OCI-LY7 (cell line): ENCODE measurements around the gene MRFAP1L1.

Experiments used
- EZH2phosphoT487 ChIP-seq: fragments of 200-600 bp; sonication (generic); IDR thresholded peaks from 2 replicates; pipeline ENCODE4 v1.6.1; 2018; ENCODE audit warnings: low read depth, borderline replicate concordance, mild to moderate bottlenecking, mixed run types, antibody characterized with exemption, low read length, moderate library complexity, mixed read lengths
- TF ChIP-seq, protein P1 (sequence below): fragments of 200-600 bp; sonication (generic); conservative IDR thresholded peaks from 2 replicates; pipeline ENCODE4 v1.5.1; 2014; ENCODE audit warnings: mild to moderate bottlenecking, antibody characterized with exemption, low read length, moderate library complexity, mixed read lengths

DNA sequence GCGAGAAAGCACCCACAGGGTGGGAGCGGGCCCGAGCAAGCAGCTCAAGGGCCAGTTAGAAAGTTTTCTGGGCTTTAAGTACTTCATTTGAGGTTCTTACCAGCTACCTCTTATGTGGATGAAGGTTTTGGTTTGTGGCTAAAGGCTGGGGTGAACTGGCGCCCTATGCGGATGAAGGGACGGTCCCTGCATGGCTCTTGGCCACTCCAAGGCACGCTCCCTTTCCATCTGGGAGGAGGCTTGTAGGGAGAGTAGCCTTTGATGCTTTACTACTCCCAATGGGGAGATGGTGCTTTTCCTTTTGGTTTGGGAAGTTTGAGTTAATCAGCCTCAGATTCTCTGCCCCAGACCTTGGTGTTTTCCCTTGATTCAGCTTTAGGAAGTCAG is 51.5 kb downstream of the MRFAP1L1 start:
- TF ChIP-seq, protein P1, sequence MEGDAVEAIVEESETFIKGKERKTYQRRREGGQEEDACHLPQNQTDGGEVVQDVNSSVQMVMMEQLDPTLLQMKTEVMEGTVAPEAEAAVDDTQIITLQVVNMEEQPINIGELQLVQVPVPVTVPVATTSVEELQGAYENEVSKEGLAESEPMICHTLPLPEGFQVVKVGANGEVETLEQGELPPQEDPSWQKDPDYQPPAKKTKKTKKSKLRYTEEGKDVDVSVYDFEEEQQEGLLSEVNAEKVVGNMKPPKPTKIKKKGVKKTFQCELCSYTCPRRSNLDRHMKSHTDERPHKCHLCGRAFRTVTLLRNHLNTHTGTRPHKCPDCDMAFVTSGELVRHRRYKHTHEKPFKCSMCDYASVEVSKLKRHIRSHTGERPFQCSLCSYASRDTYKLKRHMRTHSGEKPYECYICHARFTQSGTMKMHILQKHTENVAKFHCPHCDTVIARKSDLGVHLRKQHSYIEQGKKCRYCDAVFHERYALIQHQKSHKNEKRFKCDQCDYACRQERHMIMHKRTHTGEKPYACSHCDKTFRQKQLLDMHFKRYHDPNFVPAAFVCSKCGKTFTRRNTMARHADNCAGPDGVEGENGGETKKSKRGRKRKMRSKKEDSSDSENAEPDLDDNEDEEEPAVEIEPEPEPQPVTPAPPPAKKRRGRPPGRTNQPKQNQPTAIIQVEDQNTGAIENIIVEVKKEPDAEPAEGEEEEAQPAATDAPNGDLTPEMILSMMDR, result no peak
- TF ChIP-seq EZH2phosphoT487, result no peak
